IPS-11a (cell line): Measurements from ENCODE around the gene THOC7.

ENCODE experiments used
- H3K4me3 ChIP-seq: one replicate; pipeline ENCODE4 v1.5.1; 2013; ENCODE audit warnings: low read depth, low read length, control low read depth

The THOC7 gene

GRCh38 chr3:63847718-63848450, 15.7 kb downstream of the THOC7 start:
- no peak overlapping the region for H3K4me3 ChIP-seq

- H3K4me3 ChIP-seq, result no peak overlapping the region
These were observed 18.4 kb downstream of the THOC7 start for GRCh38 chr3:63845215-63845614.

- no peak overlapping the region for H3K4me3 ChIP-seq
These were observed 21.5 kb downstream of the THOC7 start for GRCh38 chr3:63842127-63842526.

GRCh38 chr3:63841704-63842103, 21.9 kb downstream of the THOC7 start:
- H3K4me3 ChIP-seq, result no peak overlapping the region

GRCh38 chr3:63832395-63832794, 31.2 kb downstream of the THOC7 start:
- no peak overlapping the region for H3K4me3 ChIP-seq

GRCh38 chr3:63830526-63830925, 33.1 kb downstream of the THOC7 start:
- no peak overlapping the region for H3K4me3 ChIP-seq

GRCh38 chr3:63824309-63824708, 39.3 kb downstream of the THOC7 start:
- H3K4me3 ChIP-seq, result no peak overlapping the region

GRCh38 chr3:63819151-63819398, 44.5 kb downstream of the THOC7 start, which contains the start of gene C3orf49:
TSS of gene C3orf49 (plus strand) at chr3:63819299. CDS start at chr3:63819472, 173 bp downstream.
- no peak within 1 kb of the TSS for H3K4me3 ChIP-seq

- H3K4me3 ChIP-seq, result no peak overlapping the region
These were observed 45.1 kb downstream of the THOC7 start for GRCh38 chr3:63818282-63819150.

- H3K4me3 ChIP-seq, result no peak overlapping the region
These were observed 46.4 kb downstream of the THOC7 start for GRCh38 chr3:63817225-63817624.

GRCh38 chr3:63814237-63814636, 49.4 kb downstream of the THOC7 start:
- no peak overlapping the region for H3K4me3 ChIP-seq

GRCh38 chr3:63809607-63810006, 54.0 kb downstream of the THOC7 start:
- H3K4me3 ChIP-seq, result no peak overlapping the region

GRCh38 chr3:63808633-63809032, 55.0 kb downstream of the THOC7 start:
- H3K4me3 ChIP-seq, result no peak overlapping the region

- H3K4me3 ChIP-seq, result no peak overlapping the region
These were observed 55.5 kb downstream of the THOC7 start for GRCh38 chr3:63807961-63808565.

GRCh38 chr3:63803911-63804310, 59.7 kb downstream of the THOC7 start:
- no peak overlapping the region for H3K4me3 ChIP-seq

- H3K4me3 ChIP-seq, result no peak overlapping the region
These were observed 63.5 kb downstream of the THOC7 start for GRCh38 chr3:63800097-63800496.

GRCh38 chr3:63798949-63799348, 64.7 kb downstream of the THOC7 start:
- H3K4me3 ChIP-seq, result no peak overlapping the region

- H3K4me3 ChIP-seq, result no peak overlapping the region
These were observed 65.1 kb downstream of the THOC7 start for GRCh38 chr3:63798544-63798943.

GRCh38 chr3:63795438-63795837, 68.2 kb downstream of the THOC7 start:
- no peak overlapping the region for H3K4me3 ChIP-seq

- no peak overlapping the region for H3K4me3 ChIP-seq
These were observed 71.6 kb downstream of the THOC7 start for GRCh38 chr3:63791974-63792373.
